Breast epithelium (tissue), 3 donors: Measurements from ENCODE around the gene SLC30A7.

ENCODE experiments used
- POLR2A ChIP-seq: fragments of 450-650 bp; IDR thresholded peaks from one replicate; pipeline ENCODE4 v1.6.1; 2016; ENCODE audit warnings: antibody characterized with exemption, mild to moderate bottlenecking, moderate library complexity
- TF ChIP-seq, protein P1 (sequence below), 3 donors: fragments of 450-650 bp; IDR thresholded peaks; one replicate each; pipeline ENCODE4 v1.5.1; 2016 to 2017; ENCODE audit warnings: antibody characterized with exemption in 3 of 3, mild to moderate bottlenecking in 3 of 3, moderate library complexity in 3 of 3

DNA sequence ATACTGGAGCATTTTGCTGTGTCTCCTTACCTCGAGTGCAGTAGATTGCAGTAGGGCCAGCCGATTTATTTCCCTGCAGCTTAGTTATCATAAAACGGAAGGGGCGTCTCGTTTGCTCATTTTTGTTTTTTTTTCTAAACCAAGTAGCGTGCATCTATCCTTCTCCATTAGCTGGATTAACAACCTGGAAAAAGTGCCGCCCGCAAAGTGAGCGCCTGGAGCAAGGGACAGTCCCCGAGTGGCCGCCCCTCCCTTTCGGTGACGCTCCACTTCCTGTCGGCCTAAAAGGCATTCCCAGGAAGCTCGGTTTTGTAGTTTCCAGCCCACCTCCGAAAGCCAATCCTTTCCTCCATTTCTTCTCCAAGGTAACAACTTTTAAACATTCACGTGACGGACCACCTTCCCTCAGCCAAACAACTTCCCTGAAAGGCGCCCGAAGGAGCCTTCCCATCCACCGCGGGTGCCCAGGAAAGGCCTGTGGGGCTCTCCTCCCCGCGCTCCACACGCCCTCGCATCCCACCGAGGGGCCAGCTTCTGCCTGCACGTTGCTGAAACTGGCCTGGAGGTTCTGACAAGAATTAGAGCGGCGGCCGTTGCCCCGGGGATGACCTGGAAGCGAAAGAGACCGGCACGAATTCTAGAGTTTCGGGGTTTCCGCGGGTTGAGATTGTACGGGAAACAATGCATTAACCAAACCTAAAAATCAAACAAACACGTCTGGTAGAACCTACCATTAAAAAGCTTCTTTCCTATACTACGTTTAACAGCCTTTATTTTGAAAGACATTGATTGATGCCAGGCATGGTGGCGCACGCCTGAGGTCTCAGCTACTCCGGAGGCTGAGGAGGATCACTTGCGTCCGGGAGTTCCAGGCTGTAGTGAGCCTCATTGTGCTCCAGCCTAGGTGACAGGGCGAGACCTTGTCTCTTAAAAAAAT is 1.0 kb upstream of the SLC30A7 start, which contains the start of gene EXTL2:
- TF ChIP-seq POLR2A, result no peak
- TF ChIP-seq, protein P1, sequence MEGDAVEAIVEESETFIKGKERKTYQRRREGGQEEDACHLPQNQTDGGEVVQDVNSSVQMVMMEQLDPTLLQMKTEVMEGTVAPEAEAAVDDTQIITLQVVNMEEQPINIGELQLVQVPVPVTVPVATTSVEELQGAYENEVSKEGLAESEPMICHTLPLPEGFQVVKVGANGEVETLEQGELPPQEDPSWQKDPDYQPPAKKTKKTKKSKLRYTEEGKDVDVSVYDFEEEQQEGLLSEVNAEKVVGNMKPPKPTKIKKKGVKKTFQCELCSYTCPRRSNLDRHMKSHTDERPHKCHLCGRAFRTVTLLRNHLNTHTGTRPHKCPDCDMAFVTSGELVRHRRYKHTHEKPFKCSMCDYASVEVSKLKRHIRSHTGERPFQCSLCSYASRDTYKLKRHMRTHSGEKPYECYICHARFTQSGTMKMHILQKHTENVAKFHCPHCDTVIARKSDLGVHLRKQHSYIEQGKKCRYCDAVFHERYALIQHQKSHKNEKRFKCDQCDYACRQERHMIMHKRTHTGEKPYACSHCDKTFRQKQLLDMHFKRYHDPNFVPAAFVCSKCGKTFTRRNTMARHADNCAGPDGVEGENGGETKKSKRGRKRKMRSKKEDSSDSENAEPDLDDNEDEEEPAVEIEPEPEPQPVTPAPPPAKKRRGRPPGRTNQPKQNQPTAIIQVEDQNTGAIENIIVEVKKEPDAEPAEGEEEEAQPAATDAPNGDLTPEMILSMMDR (IDR thresholded peaks at IDR 0.05), result no peak
